Activated CD4-positive, alpha-beta memory T cell treated with anti-CD3 and anti-CD28 coated beads for 36 hours (primary cell): ENCODE data around the gene CABLES2. TPM values are rescaled to one million over a fixed set of nuclear protein-coding genes. Genes with fewer than 3 reads are reported as not detected.

ENCODE experiments used
- CTCF ChIA-PET: fragments of 350-600 bp; sonication (Branson Sonifier 250); formaldehyde crosslinking; loops from one replicate; lab custom pipeline; 2021; ENCODE audit warnings: antibody characterized with exemption, inconsistent platforms; lab: Charles Lee
- POLR2A ChIA-PET: fragments of 350-600 bp; sonication (Branson Sonifier 250); formaldehyde crosslinking; loops from one replicate; lab custom pipeline; 2021; ENCODE audit warnings: antibody characterized with exemption; lab: Charles Lee
- DNase-seq: peaks from one replicate; pipeline ENCODE4 v3.0.0-alpha.2; 2020
- H3K27ac Mint-ChIP-seq: one replicate; pipeline ENCODE4 v1.8.0; 2021; ENCODE audit warnings: mixed read lengths
- H3K27me3 Mint-ChIP-seq: one replicate; pipeline ENCODE4 v1.8.0; 2021; ENCODE audit warnings: mixed read lengths
- H3K36me3 Mint-ChIP-seq: one replicate; pipeline ENCODE4 v1.8.0; 2021; ENCODE audit warnings: mixed read lengths
- H3K4me1 Mint-ChIP-seq: one replicate; pipeline ENCODE4 v1.8.0; 2021; ENCODE audit warnings: low read depth, mixed read lengths
- H3K4me3 Mint-ChIP-seq: one replicate; pipeline ENCODE4 v1.8.0; 2021; ENCODE audit warnings: mild to moderate bottlenecking, mixed read lengths
- H3K9me3 Mint-ChIP-seq: one replicate; pipeline ENCODE4 v1.8.0; 2021; ENCODE audit warnings: mixed read lengths
- intact Hi-C: fragments of 100-400 bp; cut with micrococcal nuclease; formaldehyde crosslinking; loops from one replicate; pipeline ENCODE4 v1.15.1; 2023
- total RNA-seq, 2 experiments: library from RNA; stranded (reverse); gene quantifications; one replicate each; pipeline ENCODE4 v1.2.3, GENCODE V29; 2021

CABLES2 gene
- total RNA-seq, 2 experiments from 2014 or later = 7.8 to 8.2 TPM

DNA sequence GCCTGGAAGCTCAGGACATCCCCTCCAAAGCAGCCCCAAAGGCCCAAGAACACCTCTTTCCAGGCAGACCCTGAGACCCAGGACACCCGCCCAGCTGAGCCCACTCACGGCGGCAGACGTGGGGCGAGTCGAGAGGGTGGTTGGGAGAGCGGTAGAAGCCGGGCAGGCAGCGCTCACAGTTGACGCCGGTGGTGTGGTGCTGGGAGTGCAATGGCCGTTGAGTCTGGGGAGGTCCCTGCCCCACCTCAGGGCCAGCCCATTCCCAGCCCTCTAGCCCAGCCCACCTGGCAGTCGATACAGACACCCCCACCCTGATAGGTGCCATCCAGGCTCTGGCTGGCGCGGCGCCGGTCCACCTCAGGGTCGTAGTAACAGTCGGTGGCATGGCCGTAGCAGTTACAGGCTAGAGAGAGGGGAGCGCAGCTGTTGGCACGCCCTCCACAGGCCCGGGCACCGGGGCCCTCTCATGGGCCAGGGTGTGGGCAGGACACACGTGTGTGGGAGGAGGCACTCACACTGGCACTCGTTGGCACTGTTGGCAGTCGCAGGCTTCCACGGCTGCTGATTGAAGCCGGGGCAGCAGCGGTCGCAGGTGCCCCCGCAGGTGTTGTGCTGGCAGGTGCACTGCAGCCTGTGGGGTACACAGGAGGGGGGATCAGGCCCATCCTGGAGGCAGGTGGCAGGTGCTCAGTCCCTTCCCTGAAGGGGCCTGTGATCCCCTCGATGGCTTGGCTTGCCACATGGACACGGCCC is 60.5 kb downstream of the CABLES2 start:
- DNase-seq = no peak
- Mint-ChIP-seq H3K27ac (no peak overlapping the region), H3K27me3 (no peaks in the 10 kb centered on the region), H3K4me3 (no peak overlapping the region), H3K9me3 (peaks cover 11% of the 10 kb centered on the region), H3K4me1 (no peaks in the 10 kb centered on the region), H3K36me3 (no peaks in the 10 kb centered on the region)
- ChIA-PET POLR2A (no interaction called here), CTCF (no interaction called here)
- intact Hi-C loops = no loop called here

DNA sequence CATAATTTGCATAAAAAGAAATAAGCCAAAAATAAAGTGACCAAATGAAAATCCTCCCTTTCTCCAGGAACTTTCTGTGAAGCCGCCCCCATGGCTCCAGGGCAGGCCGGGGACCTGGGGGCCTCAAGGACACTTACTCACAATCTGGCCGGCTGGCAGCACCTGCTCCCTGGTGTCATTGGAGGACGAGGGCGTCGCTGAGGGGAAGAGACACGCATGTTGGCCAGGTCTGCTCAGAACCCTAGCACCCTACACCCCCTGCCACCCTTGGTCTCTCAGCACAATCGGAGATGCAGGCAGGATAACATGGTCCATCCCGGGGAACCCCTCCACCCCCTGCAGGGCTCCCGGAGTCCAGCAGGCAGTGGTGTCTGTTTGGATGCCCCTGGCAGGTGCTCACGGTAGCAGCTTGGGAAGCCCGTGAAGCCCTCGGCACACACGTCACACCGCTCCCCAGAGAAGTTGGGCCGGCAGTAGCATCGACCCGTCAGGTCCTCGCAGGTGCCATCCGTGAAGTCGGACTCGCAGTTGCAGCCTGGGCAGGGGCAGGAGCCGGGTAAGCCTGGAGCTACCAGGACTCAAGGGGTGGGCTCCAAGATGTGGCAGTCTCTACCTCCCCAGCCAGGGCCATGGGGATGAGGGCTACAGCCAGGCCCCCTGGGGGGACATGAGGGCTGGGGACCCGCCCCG is 61.3 kb downstream of the CABLES2 start:
- no peak overlapping the region for H3K4me3 Mint-ChIP-seq
- ChIA-PET CTCF (no interaction called here), POLR2A (no interaction called here)
- no peak overlapping the region for H3K27ac Mint-ChIP-seq
- peaks cover 11% of the 10 kb centered on the region for H3K9me3 Mint-ChIP-seq
- intact Hi-C loops = no loop called here
- no peak for DNase-seq
- H3K4me1 Mint-ChIP-seq = no peaks in the 10 kb centered on the region
- no peaks in the 10 kb centered on the region for H3K36me3 Mint-ChIP-seq
- no peaks in the 10 kb centered on the region for H3K27me3 Mint-ChIP-seq

DNA sequence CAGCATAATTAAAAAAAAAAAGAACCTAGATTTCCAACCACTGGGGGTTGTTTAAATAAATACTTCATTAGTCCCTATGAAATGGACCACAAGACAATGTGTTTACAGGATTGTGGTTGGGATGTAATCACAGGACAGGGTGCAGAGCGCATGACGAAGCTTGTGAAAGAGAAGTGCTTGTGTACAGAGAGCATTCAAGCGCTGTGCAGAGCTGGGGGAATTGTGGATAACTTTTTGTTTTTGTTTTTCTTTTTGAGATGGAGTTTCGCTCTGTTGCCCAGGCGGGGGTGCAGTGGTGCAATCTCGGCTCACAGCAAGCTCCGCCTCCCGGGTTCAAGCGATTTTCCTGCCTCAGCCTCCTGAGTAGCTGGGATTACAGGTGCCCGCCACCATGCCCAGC is 62.3 kb downstream of the CABLES2 start:
- Mint-ChIP-seq H3K4me1 (no peaks in the 10 kb centered on the region), H3K4me3 (no peak overlapping the region), H3K36me3 (no peaks in the 10 kb centered on the region), H3K27me3 (peaks cover 2% of the 10 kb centered on the region), H3K27ac (no peak overlapping the region), H3K9me3 (peaks cover 11% of the 10 kb centered on the region)
- intact Hi-C loops = no loop called here
- no peak for DNase-seq
- ChIA-PET POLR2A (no interaction called here), CTCF (interaction anchor here (0.6 kb wide), 1 partner anchor 297 kb away, joined by 3 read pairs; the partner anchor contains the start of gene SLCO4A1)

DNA sequence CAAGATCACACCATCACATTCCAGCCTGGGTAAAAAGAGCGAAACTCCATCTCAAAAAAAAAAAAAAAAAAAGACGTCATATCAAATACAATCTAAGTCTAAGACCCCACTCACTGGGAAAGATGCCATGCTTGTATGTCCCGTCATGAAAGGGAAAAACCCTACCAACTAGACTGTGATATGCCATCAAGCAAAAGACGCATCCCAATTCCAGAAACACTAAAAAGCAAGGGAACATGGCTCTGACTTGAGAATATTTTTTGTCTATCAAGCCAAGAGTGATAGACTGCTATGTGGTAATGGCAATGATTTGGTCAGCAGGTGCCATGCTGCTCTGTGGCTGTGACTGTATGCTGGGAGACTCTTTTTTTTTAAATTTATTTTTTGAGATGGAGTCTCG is 63.0 kb downstream of the CABLES2 start:
- Mint-ChIP-seq H3K36me3 (no peaks in the 10 kb centered on the region), H3K27me3 (peaks cover 7% of the 10 kb centered on the region), H3K4me1 (no peaks in the 10 kb centered on the region), H3K4me3 (no peak overlapping the region), H3K9me3 (peaks cover 9% of the 10 kb centered on the region), H3K27ac (no peak overlapping the region)
- no peak for DNase-seq
- CTCF ChIA-PET = no interaction called here
- POLR2A ChIA-PET = no interaction called here
- intact Hi-C loops = no loop called here

DNA sequence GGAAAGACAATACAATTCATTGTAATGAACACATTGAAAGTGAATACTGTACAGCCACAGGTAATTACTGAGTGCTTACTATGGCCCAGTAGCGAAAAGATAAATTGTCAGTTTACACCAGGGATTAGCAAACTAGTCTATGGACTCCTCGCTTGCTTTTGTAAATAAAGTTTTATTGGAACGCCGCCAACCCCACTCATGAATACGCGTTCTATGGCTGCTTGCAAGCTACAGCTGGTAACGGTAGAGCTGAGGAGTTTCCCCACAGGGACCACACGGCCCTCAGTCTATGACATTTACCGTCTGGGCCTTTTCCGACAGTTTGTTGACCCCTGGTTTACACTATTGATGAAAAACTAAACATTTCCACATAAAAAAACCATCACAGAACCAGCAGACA is 64.2 kb downstream of the CABLES2 start:
- ChIA-PET CTCF (no interaction called here), POLR2A (no interaction called here)
- no peak for DNase-seq
- Mint-ChIP-seq H3K36me3 (no peaks in the 10 kb centered on the region), H3K27me3 (peaks cover 9% of the 10 kb centered on the region), H3K4me3 (no peak overlapping the region), H3K9me3 (peaks cover 3% of the 10 kb centered on the region), H3K27ac (no peak overlapping the region), H3K4me1 (no peaks in the 10 kb centered on the region)
- intact Hi-C loops = no loop called here

DNA sequence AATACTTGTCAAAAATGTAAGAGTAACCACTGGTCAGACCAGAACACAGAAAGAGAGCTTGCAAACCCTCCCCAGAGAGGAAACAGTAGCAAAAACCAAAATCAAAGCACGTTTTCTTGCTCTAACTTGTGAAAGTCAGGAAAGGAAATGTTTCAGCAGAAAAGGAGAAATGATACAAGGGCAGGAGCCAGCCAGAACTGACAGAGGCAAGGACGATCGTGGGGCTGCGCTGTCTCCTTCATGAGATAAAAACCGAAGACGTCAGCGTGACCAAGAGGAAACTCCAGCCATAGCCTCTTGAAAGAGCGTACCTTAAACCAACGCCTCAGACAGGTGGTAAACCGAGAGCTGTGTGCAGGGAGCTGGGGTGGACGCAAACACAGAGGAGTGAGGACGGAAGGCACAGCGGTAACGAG is 67.4 kb downstream of the CABLES2 start:
- no peaks in the 10 kb centered on the region for H3K36me3 Mint-ChIP-seq
- peaks cover 18% of the 10 kb centered on the region for H3K27me3 Mint-ChIP-seq
- CTCF ChIA-PET = no interaction called here
- H3K27ac Mint-ChIP-seq = no peak overlapping the region
- intact Hi-C loops = no loop called here
- DNase-seq = no peak
- H3K4me3 Mint-ChIP-seq = no peak overlapping the region
- POLR2A ChIA-PET = no interaction called here
- H3K9me3 Mint-ChIP-seq = no peaks in the 10 kb centered on the region
- H3K4me1 Mint-ChIP-seq = no peaks in the 10 kb centered on the region

Other genes starting within 250 kb of the CABLES2 start
- gene MTG2, start 224.3 kb downstream of the CABLES2 start, total RNA-seq = 10 to 100 TPM; 31.4 to 32.5 TPM
- not detected for gene HRH3, start 187.0 kb downstream of the CABLES2 start, total RNA-seq
- gene OSBPL2, start 168.8 kb downstream of the CABLES2 start, total RNA-seq = 10 to 100 TPM; 25.4 to 29.3 TPM
- gene ADRM1, start 104.3 kb downstream of the CABLES2 start, total RNA-seq = 100 to 1,000 TPM in 1 of 2 experiments, 10 to 100 TPM in 1; 98.6 to 101 TPM
- gene LAMA5, start 40.0 kb downstream of the CABLES2 start, total RNA-seq = 1 to 10 TPM in 1 of 2 experiments, under 1 TPM in 1; 0.78 to 1.1 TPM
- 1,000 to 10,000 TPM; 2,488 to 2,529 TPM for gene RPS21, start 20.2 kb downstream of the CABLES2 start, total RNA-seq
- not detected for gene RBBP8NL, start 20.3 kb upstream of the CABLES2 start, total RNA-seq
- gene GATA5, start 68.7 kb upstream of the CABLES2 start, total RNA-seq = not detected
- gene SLCO4A1, start 235.2 kb upstream of the CABLES2 start, total RNA-seq = 10 to 100 TPM; 29.6 to 30.7 TPM